Stimulated activated CD8-positive, alpha-beta memory T cell treated with anti-CD3 and anti-CD28 coated beads, Interleukin-12 subunit alpha, Interleukin-12 subunit beta, amount 100 ng/mL, for 1 hour (primary cell): ENCODE results near the gene L3MBTL4.
"Not testable (repeated sequence)": the region's sequence is repeated elsewhere in the genome, so short reads cannot be mapped to it uniquely, and the experiment has no call there.

Experiments used
- DNase-seq: peaks from one replicate; pipeline ENCODE4 v3.0.0-alpha.2; 2020; ENCODE audit warnings: low read depth

Gene L3MBTL4

DNA sequence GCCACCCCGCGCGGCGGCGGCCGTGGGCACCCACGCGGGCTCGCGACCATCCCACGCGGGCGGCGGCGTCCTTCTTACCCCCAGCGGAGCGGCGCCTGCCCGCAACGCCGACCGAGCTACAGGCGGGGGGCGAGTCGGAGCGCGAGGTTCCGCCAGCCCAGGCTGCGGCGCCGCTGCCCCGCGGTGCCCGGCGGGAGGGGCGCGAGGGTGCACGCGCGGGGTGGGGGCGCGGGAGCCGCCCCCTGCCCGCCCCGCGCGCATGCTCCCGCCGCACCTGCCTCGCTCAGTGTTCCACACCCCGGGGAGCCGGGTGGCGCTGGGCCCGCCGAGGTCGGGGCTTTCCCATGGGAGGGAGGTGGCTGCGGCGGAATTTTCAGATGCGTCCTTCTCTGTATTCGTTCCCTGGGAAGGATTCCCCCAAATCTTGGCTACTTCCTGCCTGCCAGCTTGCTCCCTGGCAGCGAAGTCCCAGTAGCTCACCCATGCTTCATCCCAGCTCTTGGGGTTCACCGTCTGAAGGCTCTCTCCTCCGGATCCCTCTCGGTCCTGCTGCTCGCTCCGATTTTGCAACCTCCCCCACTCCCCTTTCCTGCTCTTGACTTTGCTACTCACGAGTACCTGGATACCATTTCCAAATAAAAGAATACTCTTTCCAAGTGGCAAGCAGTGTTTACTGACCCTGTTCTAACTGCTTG lies at the start of gene L3MBTL4:
L3MBTL4 (minus strand) TSS at position 189 of the 695 bp plus-strand sequence. CDS start 103,286 bp downstream, outside the sequence.
- DNase-seq: no peak

DNA sequence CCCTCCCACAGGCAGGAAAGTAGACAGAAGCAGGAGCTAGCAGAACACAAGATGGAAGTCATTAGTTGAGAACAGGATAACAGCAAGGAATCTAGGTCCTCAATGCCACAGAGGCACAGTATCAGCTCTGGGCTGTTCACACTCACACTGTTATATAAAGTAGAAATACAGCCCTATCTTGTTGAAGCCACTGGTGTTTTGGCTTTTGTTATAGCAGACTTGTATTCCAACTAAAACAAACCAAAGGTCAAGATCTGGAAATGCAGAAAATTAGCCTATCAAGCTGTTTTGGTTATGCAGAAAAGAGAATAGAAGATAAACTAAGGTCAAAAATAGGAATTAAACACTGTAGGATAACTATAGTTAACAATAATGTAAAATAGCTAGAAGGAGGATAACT lies 37.5 kb upstream of the L3MBTL4 start:
- no peak for DNase-seq

DNA sequence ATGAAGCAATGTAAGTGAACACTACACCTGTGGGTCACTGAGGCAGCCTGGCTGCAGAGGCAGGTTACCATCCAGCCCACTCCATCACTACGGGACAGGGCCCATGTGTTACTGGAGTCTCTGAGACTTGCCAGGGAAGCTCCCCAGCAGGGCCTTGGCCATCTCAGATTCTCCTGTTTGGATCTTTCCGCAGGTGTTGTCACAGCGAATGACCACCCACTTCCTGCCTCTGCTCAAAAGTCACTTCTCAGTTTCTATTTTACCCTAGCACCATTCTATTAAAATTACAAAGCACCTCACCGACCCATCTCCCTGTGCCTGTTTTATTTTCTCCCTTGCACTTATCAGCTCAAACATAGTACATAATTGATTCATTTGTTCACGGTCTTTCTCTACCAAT lies 34.5 kb upstream of the L3MBTL4 start:
- no peak for DNase-seq

DNA sequence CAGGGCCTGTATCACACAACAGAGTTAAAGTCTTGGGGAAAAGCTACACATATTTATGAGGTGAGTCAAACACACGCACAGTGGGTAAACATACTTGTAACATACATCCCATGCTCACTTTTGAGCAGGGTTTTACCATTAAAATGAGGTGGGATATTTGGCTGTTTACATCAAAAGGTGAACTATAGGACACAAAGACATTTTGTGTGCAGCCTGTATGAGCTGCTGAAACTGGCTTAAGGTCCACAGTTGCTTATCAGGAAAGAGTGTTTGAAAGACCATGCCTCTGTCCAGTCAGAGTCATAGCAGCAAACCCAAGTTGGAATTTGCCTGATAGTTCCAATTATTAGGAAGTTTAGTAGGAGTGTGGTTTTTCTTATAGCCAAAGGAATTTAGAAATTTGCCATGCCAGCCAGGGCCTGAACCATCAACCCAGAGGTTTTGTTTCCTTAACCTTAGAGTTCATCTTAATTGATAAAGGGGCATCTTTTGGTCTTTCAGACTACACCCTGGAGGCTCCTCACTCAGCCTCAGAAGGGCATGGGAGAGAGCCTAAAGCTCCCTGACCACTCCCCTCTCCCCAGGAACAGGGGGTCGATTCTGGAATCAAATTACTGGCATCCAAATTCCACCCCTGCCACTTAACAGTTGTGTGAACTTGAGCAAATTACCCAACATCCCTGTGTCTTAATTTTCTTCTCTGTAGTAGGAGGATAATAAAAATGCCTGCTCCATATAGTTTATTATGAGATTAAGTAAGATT lies 29.9 kb upstream of the L3MBTL4 start:
- no peak for DNase-seq

DNA sequence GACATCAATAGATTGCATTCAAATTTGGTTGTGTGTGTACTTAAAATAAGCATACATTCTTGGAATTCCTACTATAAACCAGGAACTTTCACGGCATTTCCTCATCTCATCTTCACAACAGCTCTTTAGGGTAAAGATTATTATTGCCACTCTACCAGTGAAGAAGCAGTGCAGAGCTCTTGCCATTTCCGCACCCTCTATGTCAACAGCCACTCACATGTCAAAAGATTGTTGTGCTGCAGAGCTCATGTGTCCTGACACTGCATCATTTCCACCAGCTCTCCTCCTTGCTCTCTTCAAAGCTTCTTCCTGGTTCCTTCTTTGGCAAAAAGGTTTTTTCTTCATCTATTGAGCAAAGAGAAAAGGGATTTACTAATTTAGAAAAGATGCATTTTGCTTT lies 26.5 kb upstream of the L3MBTL4 start:
- DNase-seq: no peak

DNA sequence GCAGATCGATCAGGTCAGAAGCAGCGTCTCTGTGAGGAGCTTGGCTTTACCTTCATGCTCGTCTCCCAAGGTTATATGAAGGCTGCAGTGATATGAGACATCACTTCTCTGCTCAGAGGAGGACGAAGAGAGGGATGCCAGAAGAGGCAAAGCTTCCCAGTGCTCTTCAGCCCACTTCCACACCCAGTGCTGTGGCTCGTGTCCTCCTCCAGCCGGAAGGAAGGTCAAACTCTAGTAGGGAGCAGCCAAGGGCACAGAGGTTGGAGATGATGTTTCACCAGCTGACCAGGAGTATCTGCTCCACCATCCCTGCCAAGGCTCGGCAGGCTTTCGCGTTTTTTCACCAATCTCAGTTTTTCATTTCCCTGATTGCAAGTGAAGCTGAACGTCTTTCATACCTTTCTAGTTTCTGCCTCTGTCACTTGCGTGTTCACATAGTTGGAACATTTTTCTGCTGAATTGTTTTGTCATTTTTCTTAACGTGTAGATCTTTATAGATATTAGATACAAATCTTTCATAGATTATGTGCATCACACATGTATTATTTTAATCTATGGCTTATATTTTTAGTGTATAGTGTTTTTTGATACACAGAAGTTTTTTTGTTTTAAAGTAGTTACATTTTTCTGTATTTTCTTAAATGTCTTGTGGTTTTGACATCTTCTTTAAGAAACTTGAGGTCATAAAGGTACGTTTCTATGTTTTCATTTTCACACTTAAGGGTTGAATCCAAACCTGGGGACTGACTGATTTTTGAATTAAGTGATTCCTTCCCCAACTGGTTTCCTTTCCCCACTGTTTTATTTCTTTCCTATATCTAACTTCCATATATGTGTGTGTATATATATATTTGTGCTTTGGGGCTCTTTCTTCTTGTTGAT lies 23.5 kb upstream of the L3MBTL4 start:
- DNase-seq: no peak

DNA sequence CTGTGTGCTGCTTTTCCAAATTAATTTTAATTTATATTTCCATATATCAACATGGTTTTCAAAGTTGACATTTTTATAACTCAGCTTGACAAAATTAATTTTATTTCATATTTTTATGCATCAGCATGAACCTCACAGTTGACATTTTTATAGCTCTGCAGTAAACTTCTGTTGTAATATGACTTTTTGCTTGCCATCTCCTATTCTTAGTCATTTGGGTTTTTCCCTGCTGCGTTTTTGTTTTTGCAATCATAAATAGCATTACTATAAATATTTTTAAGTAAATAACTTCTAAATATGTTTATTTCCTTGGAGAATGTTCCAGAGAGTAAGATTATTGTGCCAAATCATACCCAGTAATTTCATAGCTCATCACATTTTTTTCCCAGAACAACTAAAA lies 21.0 kb upstream of the L3MBTL4 start:
- DNase-seq: no peak

DNA sequence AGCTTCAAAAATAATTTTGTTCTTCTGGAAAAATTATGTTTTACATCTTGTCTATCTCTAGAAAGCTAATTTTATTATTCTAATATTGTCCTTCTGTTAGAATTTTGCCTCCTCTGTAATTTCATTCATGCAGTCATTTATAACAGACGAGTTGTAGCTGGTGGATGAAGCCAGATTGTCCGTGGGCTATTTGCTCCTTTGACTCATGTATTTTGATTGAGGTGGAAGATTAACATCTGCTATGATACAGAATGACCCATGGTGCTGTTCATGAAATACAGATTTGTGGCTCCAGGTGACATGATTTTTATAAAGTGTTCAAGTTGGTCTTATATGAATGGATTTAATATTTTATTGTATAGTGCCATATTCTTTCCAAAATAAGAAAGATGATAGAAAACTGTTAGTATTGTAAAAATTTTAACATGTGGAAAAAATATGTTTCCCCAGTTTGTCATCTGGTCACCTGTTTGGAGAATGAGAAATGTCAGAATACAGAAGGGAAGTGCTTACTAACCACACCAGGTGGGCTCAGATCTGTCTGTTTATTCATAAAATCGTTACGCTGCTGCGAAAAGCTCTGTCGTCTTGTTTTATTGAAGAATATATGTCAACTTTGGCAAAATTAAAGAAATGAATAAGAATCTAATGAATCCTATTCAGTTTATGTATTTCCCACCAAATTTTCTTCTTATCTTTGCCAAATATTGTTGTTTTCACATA lies 20.4 kb upstream of the L3MBTL4 start:
- DNase-seq: no peak

DNA sequence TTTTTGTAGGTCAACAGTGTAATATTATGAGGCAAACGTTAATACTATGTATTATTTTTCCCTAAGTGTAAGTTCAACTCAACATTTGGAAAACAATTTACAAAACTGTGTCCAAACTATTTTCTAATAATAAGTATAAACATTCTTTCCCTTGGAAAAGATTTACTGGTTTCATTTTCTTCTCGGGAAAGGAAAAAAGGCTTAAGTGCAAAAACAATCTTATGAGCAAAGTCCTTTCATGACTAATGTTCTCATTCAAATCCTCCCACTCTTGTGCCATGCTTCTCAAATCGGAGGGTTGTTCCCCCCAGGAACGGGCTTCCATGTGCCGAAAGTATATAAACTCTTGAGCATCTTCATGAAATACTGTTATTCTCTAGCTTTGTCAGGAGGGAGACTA lies 19.8 kb upstream of the L3MBTL4 start:
- no peak for DNase-seq

DNA sequence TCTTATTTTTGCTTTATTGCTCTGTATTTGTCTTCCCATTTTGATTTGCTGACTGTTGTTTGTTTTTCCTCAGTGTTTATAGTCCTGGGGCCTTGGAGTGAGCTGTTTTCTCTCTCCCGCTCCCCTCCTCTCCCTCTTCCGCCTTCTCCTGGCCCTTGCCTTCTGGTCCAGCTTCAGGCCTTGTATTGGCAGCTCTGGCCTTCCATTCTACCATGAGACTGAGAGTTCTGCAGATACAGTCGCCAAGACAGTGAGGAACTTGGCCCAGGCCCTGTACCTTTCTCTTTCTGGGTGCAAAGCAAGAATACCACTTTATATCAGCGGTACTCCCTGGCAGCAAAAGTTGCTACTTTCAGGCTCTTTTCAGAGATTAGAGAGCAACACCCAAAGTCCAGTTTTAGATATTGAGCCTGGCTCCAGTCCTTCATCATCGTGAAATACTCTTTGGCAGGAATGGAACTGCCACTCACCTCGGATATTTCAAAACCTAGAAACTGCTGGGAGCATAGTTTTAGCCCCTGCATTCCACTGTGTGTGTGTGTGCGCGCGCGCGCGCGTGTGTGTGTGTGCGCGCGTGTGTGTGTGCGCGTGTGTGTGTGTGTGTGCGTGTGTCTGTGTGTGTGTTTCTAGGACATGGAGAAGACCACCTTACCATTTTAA lies 17.1 kb upstream of the L3MBTL4 start:
- DNase-seq: no peak

DNA sequence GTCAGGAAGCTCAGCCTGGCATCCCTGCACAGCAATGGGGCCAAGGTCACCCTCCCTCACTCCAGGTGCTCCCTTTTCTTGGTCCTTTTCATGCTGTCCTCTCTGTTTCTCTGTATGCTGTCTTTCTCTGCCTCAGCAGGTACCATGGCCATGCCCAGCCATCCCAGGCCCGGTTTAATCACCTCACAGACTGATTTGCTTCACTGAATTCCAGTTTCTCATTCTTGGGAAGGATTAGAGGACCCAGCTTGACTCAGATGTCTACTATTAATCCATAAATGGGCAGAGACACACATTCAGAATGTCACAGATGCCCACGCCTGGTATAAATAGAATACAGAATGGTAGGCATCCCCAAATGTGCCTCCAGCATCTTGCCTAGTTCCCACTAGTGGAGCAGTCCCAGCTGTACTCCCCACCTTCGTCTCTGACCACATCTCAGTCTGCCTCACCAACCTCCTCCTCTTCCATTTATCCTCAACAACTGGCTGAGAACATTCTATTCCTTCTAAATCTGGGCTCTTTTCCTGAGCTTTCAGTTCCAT lies 14.2 kb upstream of the L3MBTL4 start:
- no peak for DNase-seq

DNA sequence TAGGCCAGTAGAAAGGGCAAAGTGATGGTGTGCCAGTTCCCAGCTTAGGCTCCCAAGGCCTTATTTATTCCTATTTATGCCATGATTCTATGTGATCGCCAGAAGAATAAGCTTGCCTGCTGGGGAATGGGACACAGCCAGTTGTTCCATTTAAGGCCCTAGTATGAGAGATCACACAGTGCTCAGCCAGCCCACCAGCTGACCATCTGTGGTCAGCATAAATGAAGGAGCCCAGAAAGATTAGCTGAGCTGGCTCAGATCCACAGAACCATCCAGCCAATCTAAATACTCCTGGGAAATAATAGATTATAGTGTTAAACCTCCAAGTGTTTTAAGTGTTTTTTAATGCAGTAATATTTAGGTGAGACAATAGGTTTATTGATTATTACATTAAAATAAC lies 12.6 kb upstream of the L3MBTL4 start:
- no peak for DNase-seq

DNA sequence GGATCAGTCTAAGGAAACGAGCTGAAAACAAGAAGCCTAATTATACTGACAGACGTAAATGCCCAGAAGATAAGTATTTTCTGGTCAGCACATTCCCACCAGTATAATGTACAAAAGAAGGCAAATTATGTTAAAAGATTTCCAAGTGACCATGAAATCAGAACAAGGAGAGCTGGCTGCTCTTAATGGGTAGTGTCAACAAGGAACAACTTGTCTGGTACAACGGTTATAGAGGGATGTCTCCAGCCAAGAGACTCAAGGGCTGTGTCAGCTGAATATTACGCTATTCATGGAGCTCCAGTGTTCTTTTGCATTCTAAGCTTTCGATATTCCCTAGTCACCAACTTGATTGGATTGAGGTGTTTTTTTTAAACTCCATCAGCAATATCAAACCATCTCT lies 8.6 kb upstream of the L3MBTL4 start:
- no peak for DNase-seq

DNA sequence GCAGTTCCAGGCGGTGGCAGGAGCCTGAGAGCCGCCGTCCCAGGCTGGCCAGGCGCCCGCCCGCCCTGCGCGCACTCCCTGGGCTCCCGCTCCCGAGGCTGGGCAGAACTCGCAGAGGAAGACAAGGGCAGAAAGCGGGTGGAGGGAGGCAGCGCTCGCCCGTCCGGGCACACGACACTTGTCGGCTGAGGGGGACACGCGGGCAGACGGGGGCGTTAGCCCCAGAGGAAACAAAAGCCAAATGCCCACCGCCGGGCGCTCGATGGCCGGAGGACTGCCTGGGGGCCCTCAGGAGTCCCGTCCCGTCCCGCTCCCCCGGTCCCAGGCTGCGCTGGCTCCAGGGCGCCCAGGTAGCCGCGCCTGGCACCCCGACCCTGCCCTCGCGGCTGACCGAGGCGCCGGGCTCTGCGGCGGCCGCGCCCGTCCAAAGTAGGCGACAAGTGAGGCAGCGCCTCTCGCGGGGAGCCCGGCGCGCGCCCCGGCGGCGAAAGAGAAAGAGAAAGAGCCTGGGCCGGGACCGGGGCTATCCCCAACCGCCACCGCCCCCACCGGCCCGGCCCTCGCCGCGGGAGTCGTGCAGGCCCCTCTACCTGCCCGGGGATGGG lies 491 bp downstream of the L3MBTL4 start:
- DNase-seq: no peak

DNA sequence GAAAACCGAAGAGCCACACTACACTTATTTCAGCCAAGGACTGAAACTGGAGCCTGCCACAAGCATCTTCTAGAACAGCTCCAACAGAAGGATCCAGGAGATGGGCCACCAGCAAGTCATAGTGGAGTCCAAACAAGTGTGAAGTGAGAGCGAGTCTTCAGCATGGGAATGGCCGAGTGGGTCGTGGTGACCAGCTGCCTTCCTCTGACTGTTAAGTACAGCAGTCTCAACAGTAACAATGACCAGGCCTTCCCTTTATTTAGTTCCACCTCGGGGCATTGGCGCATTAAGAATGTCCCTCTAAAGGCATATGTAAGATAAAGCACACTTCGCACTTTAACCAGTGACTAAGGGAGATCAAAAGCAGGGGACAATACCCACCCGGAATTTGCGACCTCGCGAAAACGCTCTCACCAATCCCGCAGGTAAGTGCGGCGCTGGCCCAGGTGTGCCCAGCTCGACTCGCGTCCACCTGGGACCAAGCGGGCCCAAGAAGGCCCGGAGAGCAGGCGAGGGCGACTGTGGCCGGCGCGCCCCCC lies 1.1 kb downstream of the L3MBTL4 start:
- DNase-seq: no peak

DNA sequence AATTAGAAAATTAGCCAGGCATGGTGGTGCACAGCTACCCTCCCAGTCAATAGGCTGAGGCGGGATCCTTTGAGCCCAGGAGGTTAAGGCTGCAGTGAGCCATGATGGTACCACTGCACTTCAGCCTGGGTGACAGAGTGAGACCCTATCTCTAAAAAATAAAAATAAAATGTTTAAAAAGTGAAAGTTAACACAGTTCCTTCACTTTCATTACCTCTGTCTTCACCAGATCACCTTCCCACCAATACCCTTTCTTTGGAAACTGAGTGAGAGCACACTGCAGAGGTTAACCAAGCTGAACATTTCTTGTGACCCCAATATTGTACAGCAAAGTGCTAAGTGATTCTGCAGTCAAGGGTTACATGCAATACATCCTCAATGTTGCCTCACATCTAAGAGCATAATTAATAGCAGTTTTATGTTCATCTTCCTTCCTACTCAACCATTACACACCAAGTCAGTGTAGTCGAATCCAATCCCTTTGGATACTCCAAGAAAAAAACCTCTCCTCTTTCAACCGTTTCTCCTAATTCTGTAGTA lies 1.7 kb downstream of the L3MBTL4 start:
- DNase-seq: no peak

DNA sequence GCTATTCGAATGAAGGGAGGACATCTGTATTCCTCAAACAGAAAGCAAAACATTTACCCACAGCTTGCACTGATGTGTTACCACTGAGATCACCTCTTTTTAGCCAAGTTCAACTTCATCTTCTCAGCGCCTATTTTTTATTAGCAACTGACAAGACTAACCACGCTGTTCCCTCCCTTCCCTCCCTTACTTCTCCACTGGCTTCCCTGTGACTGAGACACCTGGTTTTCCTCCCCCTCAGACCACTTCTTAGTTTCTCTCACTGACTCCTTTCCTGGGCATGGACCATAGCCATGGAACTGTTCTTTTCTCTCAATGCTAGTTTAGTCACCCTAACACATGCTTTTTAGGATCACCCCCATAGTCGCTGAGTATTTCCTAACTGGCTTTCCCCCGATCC lies 3.3 kb downstream of the L3MBTL4 start:
- DNase-seq: no peak

DNA sequence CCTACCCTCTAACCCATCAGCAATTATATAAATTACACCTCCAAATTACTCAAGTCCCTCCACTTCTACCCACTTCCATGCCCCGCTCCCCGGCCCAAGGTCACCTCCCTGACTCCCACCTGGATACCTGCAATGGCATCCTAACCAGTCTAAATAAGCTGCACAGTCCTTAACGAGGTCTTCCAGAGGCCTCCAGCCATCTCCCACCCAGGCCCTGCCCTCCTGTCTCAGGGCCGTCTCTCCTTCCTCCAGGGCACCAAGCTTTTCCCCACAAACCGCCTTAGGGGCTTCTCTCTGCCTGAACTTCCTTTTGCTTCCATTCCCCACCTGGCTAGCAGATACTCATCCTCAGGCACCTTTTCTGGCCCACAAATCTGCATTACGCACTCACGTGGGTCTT lies 4.8 kb downstream of the L3MBTL4 start:
- no peak for DNase-seq

DNA sequence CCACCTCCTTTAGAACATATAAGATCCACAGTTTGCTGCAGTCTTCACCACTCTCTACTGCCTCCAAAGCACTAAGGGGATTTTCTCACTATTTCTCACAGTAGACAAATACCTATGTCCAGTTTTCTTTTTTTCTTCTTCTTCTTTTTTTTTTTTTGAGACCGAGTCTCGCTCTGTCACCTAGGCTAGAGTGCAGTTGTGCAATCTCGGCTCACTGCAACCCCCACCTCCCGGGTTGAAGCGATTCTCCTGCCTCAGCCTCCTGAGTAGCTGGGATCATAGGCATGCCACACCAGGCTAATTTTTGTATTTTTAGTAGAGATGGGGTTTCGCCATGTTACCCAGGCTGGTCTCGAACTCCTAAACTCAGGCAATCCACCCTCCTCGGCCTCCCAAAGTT lies 6.2 kb downstream of the L3MBTL4 start:
- DNase-seq: not testable (repeated sequence)

DNA sequence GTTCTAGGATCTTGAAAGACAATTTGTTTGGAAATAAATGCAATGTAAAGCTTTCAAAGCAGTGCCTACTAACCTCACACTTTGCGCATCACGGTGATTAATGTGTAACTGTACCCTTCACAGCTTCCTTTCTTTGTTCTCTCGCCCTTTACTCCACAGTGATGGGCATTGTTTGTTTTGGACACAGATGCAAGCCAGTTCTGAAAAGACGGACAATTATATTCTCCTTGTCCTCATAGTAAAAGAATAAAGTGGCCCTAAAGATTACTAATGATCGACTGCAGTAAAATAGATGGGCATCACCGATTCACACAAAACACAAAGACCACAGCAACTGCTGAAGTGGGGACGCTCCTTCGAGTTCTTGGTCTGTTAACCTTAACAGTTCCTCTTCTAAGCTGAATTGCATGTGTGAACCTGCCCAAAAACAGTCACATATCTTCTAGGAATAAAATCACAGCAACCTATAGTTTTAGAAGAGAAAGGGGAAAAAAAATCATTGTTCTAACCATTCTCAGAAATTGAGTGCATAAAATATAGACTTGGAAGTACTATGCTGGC lies 7.7 kb downstream of the L3MBTL4 start:
- no peak for DNase-seq
